Prostate gland (tissue), 2 donors: Measurements from ENCODE around the gene ANKRD45. TPM values are rescaled to one million over a fixed set of nuclear protein-coding genes. Genes with fewer than 3 reads are reported as not detected.
"Not testable (repeated sequence)": the region's sequence is repeated elsewhere in the genome, so short reads cannot be mapped to it uniquely, and the experiment has no call there.

Experiments used
- DNase-seq: peaks from one replicate; pipeline ENCODE4 v3.0.0-alpha.2; 2019; ENCODE audit warnings: low spot score
- H3K27ac ChIP-seq, 2 donors: fragments of 200-600 bp; sonication (generic); 2 replicates each; pipeline ENCODE4 v1.5.1; 2017 to 2019
- H3K27me3 ChIP-seq: fragments of 200-600 bp; sonication (generic); replicated peaks from 2 replicates; pipeline ENCODE4 v1.5.1; 2019; ENCODE audit not compliant: insufficient read depth
- H3K36me3 ChIP-seq, 2 donors: fragments of 200-600 bp; sonication (generic); 1 replicate in 1 of 2; 2 replicates in 1 of 2; pipeline versions ENCODE4 v1.5.1 to v1.8.1; 2017 to 2019
- H3K4me1 ChIP-seq: fragments of 200-600 bp; sonication (generic); replicated peaks from 2 replicates; pipeline ENCODE4 v1.5.1; 2019
- H3K4me3 ChIP-seq, 2 donors: fragments of 200-600 bp; sonication (generic); 2 replicates each; pipeline ENCODE4 v1.5.1; 2017 to 2019
- H3K9me3 ChIP-seq: fragments of 200-600 bp; sonication (generic); 2 replicates; pipeline ENCODE4 v1.5.1; 2017
- CTCF ChIP-seq, 4 experiments: fragments of 200-600 bp in 2 of 4; fragments of 450-650 bp in 2 of 4; sonication (generic) in 2 of 4; IDR thresholded peaks; 1 replicate in 3 of 4; 2 replicates in 1 of 4; pipeline ENCODE4 v1.5.1; 2016 to 2019; ENCODE audit warnings: antibody characterized with exemption in 4 of 4, mild to moderate bottlenecking in 2 of 4, moderate library complexity in 2 of 4
- POLR2A ChIP-seq: fragments of 450-650 bp; IDR thresholded peaks from one replicate; pipeline ENCODE4 v1.6.1; 2016; ENCODE audit warnings: antibody characterized with exemption, mild to moderate bottlenecking
- POLR2AphosphoS5 ChIP-seq: sonication (generic); formaldehyde crosslinking; IDR thresholded peaks from one replicate; pipeline ENCODE4 v1.6.1; 2017; ENCODE audit warnings: antibody characterized with exemption
- WGBS: methylation state at CpG from one replicate; pipeline ENCODE4 v1.1.5; 2018; 5-methylcytosine and 5-hydroxymethylcytosine counted together
- intact Hi-C: fragments of 100-400 bp; cut with DNase I; formaldehyde crosslinking; loops from one replicate; pipeline ENCODE4 v1.14.2; 2022
- total RNA-seq, 2 donors: library from RNA; depleted of rRNA; stranded (reverse); fragments of >200 nt; gene quantifications; one replicate each; pipeline ENCODE4 v1.1.0, GENCODE V29; 2016

ANKRD45 gene
- total RNA-seq, 2 donors from 2014 or later: 2.3 TPM; not detected in 1

- intact Hi-C loops: no loop called here
- H3K27me3 ChIP-seq: no peaks in the 10 kb centered on the region
- WGBS: 94% methylated on average over 2 of the region's 2 CpGs
- TF ChIP-seq POLR2AphosphoS5 (no peak), CTCF (IDR thresholded peaks at IDR 0.05) (no peak), POLR2A (no peak)
- H3K4me3 ChIP-seq: no peak overlapping the region
- no peaks in the 10 kb centered on the region for H3K36me3 ChIP-seq
- H3K27ac ChIP-seq: no peak overlapping the region
- no peaks in the 10 kb centered on the region for H3K9me3 ChIP-seq
- DNase-seq: no peak
- H3K4me1 ChIP-seq: no peaks in the 10 kb centered on the region
Observed at GRCh38 chr1:173688300-173688699, 18.6 kb upstream of the ANKRD45 start.

GRCh38 chr1:173685121-173685520, 15.5 kb upstream of the ANKRD45 start:
- 75% methylated on average over 3 of the region's 3 CpGs for WGBS
- H3K4me1 ChIP-seq, H3K4me3 ChIP-seq, H3K27ac ChIP-seq, H3K9me3 ChIP-seq, H3K36me3 ChIP-seq, intact Hi-C loops, H3K27me3 ChIP-seq, DNase-seq: not testable (repeated sequence)

GRCh38 chr1:173683838-173684237, 14.2 kb upstream of the ANKRD45 start:
- H3K9me3 ChIP-seq, H3K27me3 ChIP-seq, H3K4me1 ChIP-seq, intact Hi-C loops, H3K27ac ChIP-seq, H3K36me3 ChIP-seq, DNase-seq, H3K4me3 ChIP-seq: not testable (repeated sequence)
- WGBS: 79% methylated on average over 4 of the region's 4 CpGs

GRCh38 chr1:173682184-173682583, 12.5 kb upstream of the ANKRD45 start:
- H3K27me3 ChIP-seq: no peaks in the 10 kb centered on the region
- intact Hi-C loops: no loop called here

GRCh38 chr1:173680152-173680551, 10.5 kb upstream of the ANKRD45 start:
- H3K9me3 ChIP-seq: not testable (repeated sequence)

More at GRCh38 chr1:173682184-173682583, 12.5 kb upstream of the ANKRD45 start:
- H3K27ac ChIP-seq: no peak overlapping the region
- no peaks in the 10 kb centered on the region for H3K9me3 ChIP-seq
- DNase-seq: no peak
- no peaks in the 10 kb centered on the region for H3K4me1 ChIP-seq
- H3K4me3 ChIP-seq: no peak overlapping the region
- TF ChIP-seq CTCF (IDR thresholded peaks at IDR 0.05): no peak
- no peak for TF ChIP-seq POLR2AphosphoS5
- TF ChIP-seq POLR2A: no peak
- H3K36me3 ChIP-seq: no peaks in the 10 kb centered on the region

GRCh38 chr1:173674496-173674895, 4.8 kb upstream of the ANKRD45 start:
- WGBS: 90% methylated on average over 2 of the region's 2 CpGs
- H3K4me3 ChIP-seq, DNase-seq, intact Hi-C loops, H3K4me1 ChIP-seq, H3K9me3 ChIP-seq, H3K27me3 ChIP-seq, H3K27ac ChIP-seq, H3K36me3 ChIP-seq: not testable (repeated sequence)

More at GRCh38 chr1:173680152-173680551, 10.5 kb upstream of the ANKRD45 start:
- 81% methylated on average over 5 of the region's 5 CpGs for WGBS
- H3K4me1 ChIP-seq, H3K4me3 ChIP-seq, H3K36me3 ChIP-seq, intact Hi-C loops, H3K27ac ChIP-seq, DNase-seq, H3K27me3 ChIP-seq: not testable (repeated sequence)

- TF ChIP-seq CTCF (IDR thresholded peaks at IDR 0.05) (no peak), POLR2AphosphoS5 (no peak), POLR2A (no peak)
- 94% methylated on average over 3 of the region's 3 CpGs for WGBS
- no peak for DNase-seq
- H3K4me3 ChIP-seq: no peak overlapping the region
- no peak overlapping the region for H3K27ac ChIP-seq
- no peaks in the 10 kb centered on the region for H3K36me3 ChIP-seq
- no peaks in the 10 kb centered on the region for H3K9me3 ChIP-seq
- intact Hi-C loops: loop anchor here (10.0 kb wide), 1 partner anchor 162 kb away; no protein-coding TSS in a partner anchor
- H3K4me1 ChIP-seq: no peaks in the 10 kb centered on the region
- H3K27me3 ChIP-seq: no peaks in the 10 kb centered on the region
Observed at GRCh38 chr1:173666646-173667045, 3.0 kb downstream of the ANKRD45 start.
